ENCODE results near the gene ACOT13.

GRCh38 chr6:24752917-24753492, 86.1 kb downstream of the ACOT13 start:
- TF ChIP-seq CTCF (IDR thresholded peaks at IDR 0.05; ENCODE audit: low read depth, low read length) (no peak), EZH2phosphoT487 (IDR thresholded peaks at IDR 0.05; ENCODE audit: low read depth) (no peak)
